DND-41 (cell line): ENCODE data around the gene MXI1.

Experiments used
- CTCF ChIP-seq: IDR thresholded peaks from 2 replicates; pipeline ENCODE4 v1.5.1; 2012; ENCODE audit warnings: borderline replicate concordance, low read length, moderate library complexity, mild to moderate bottlenecking; ENCODE audit not compliant: poor library complexity, severe bottlenecking; ENCODE audit errors: extremely low read depth
- EZH2 ChIP-seq: IDR thresholded peaks from 3 replicates; pipeline ENCODE4 v1.6.1; 2012; ENCODE audit warnings: borderline replicate concordance, low read depth, mild to moderate bottlenecking, moderate library complexity, low read length, inconsistent platforms; ENCODE audit not compliant: severe bottlenecking

DNA sequence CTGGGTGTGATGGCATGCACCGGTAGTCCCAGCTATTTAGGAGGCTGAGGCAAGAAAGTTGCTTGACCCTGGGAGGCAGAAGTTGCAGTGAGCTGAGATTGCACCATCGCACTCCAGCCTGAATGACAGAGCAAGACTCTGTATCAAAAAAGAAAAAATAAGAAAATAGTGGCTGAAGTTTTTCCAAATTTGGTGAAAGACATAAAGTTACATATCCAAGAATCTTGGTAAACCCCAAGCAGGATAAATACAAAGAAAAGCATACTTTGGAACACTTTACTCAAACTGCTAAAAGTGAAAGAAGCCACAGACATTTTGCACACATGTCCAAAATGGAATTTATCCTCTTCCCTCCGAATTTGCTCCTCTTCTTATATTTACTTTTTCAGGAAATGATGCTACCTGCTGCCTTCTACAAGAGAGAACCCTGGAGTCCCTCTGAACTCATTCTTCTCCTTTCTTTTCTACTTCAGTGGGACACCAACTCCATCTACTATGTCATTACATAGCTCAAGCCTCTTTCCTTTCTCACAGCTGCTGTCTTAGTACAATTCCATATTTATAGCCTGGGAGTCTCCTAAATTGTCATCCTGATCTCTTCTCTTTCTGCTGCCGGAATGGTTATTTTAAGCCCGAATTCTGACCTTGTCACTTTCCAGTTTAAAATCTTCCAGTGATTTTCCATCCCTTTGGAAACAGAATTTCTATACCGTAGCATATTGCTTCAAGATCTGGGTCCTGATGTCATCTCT is 114.6 kb downstream of the MXI1 start:
- TF ChIP-seq CTCF (no peak), EZH2 (no peak)
